Effector memory CD8-positive, alpha-beta T cell (primary cell): ENCODE results near the gene ALKBH8.
A peak's percentile ranks its signal among the peaks of the same experiment; 100 is the strongest.
"Not testable (repeated sequence)": the region's sequence is repeated elsewhere in the genome, so short reads cannot be mapped to it uniquely, and the experiment has no call there.

Experiments used
- ATAC-seq: fragments of 150-1000 bp; cut with Tn5 transposase; replicated peaks from 2 replicates; pipeline ENCODE4 v1.10.0; 2021; ENCODE audit warnings: mild to moderate bottlenecking, moderate library complexity
- DNase-seq, 3 experiments: peaks; one replicate each; pipeline ENCODE4 v3.0.0; 2021
- H3K27ac Mint-ChIP-seq, 2 donors: one replicate each; pipeline ENCODE4 v1.8.0; 2022; ENCODE audit warnings: mild to moderate bottlenecking in 2 of 2, mixed read lengths in 2 of 2, moderate library complexity in 2 of 2
- H3K27me3 Mint-ChIP-seq, 2 donors: one replicate each; pipeline ENCODE4 v1.8.0; 2022; ENCODE audit warnings: mixed read lengths in 2 of 2
- H3K36me3 Mint-ChIP-seq: one replicate; pipeline ENCODE4 v1.8.0; 2022; ENCODE audit warnings: mild to moderate bottlenecking, moderate library complexity, mixed read lengths; ENCODE audit not compliant: insufficient read depth
- H3K4me1 Mint-ChIP-seq, 2 donors: one replicate each; pipeline ENCODE4 v1.8.0; 2022; ENCODE audit warnings: low read depth in 2 of 2, mixed read lengths in 2 of 2
- H3K4me3 Mint-ChIP-seq, 2 donors: one replicate each; pipeline ENCODE4 v1.8.0; 2022; ENCODE audit warnings: mild to moderate bottlenecking in 2 of 2, mixed read lengths in 2 of 2, moderate library complexity in 2 of 2
- H3K9me3 Mint-ChIP-seq, 2 donors: one replicate each; pipeline ENCODE4 v1.8.0; 2022; ENCODE audit warnings: mixed read lengths in 2 of 2

The ALKBH8 gene

DNA sequence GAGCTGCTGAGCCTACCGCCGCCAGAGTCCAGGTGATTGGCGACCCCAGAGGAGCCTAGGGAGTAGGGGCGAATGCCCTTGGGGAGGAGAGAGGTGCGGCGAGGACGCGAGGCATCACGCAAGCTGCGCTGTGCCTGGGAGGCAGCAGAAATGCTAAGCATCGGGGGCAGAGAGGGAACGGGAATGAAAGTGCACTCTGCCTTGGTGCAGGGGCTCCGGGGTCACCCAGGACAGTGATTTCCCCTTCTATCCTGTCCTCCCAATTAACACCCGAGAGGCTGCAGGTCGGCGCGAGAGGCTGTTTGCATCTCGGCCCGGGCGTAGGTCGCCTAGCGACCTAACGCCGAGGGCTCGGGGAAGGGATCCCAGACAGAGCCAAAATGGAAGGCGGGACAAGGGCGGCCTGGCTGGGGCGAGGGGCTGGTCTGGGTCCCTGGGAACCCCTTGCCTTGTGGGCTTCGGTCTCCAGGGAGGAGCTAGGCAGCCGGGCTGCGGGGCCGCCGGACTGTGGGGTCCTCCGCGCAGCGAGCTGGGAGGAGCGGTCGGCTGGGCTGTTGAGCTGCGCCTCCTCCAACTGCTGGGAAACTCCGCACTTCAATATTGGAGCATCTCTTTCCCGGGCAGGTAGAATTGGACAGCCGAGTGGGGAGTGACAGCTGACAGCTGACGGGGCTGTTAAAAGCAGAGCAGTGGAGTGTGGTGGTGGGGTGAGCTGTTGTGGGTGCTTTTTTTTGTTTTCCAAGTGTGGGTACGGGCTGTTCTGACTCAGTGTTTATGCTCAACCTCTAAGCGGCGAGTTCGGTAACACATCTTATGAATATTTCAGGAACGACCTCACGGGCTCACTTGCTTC, 26.1 kb upstream of the ALKBH8 start:
- H3K4me1 Mint-ChIP-seq, result peaks cover 22 to 26% of the 10 kb centered on the region in 2 donors
- H3K9me3 Mint-ChIP-seq, result no peaks in the 10 kb centered on the region
- DNase-seq, result peak in 1 of 3 experiments; percentile 8
- H3K4me3 Mint-ChIP-seq, result peak overlapping the region; percentile 90 to 93
- peaks cover 9% of the 10 kb centered on the region for H3K36me3 Mint-ChIP-seq
- peaks cover 71 to 81% of the 10 kb centered on the region in 2 donors for H3K27me3 Mint-ChIP-seq
- no peak overlapping the region for H3K27ac Mint-ChIP-seq
- ATAC-seq, result peak; percentile 52

DNA sequence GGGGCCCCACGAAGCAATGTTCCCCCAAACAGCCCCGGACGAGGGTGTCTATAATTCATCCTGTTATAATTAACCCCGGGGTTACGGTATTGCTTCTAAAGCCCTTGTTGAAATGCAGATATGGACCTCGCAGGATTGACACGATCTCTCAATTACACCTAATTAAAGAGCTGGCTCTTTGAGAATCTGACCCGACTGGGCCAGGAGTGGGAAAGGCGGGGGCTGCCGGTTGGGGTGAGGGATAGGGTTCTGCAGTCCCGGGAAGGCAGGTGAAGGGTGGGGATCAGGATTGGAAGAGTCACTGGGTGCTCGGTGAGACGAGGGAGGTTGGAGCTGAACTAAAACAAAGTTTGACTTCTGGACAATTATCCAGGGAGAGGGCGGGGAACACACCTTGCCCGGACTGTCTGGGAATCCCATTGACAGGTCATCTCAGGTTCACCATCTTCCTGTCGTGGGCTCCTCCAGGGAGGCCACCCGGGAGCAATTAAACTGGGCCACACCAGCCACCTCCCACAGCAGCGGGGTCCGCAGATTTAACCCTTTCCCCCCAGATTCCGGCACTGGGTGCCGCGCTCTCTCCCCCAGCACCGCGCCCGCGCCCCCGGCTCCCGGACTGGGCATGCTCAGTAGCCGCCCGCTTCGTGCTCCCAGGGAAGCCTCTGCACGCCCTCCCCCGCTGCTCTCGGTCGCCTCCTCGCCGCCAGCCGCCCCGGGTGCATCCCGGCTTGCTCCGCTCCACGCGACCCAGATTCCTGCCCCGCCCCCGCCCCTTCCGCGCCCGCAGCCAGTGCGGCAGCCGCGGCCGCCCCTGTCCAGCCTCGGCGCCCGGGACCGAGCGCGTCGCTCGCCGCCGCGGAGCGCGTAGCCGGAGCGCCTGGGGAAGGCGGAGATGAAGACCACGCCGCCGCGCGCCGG, 25.2 kb upstream of the ALKBH8 start, which contains the start of gene ELMOD1:
Gene ELMOD1 (plus strand): TSS at position 688 of the 918 bp plus-strand sequence. CDS start 27,043 bp downstream, outside the sequence.
- Mint-ChIP-seq H3K36me3 (peaks cover 9% of the 10 kb centered on the region), H3K27ac (peak within 1 kb of the TSS; percentile 78 to 84), H3K27me3 (peaks cover 77 to 88% of the 10 kb centered on the region in 2 donors), H3K4me1 (peaks cover 22 to 26% of the 10 kb centered on the region in 2 donors), H3K4me3 (peak within 1 kb of the TSS; percentile 90 to 93), H3K9me3 (no peaks in the 10 kb centered on the region)
- ATAC-seq (peak; percentile 57), DNase-seq (peak in 2 of 3 experiments; percentile 11 to 22)

DNA sequence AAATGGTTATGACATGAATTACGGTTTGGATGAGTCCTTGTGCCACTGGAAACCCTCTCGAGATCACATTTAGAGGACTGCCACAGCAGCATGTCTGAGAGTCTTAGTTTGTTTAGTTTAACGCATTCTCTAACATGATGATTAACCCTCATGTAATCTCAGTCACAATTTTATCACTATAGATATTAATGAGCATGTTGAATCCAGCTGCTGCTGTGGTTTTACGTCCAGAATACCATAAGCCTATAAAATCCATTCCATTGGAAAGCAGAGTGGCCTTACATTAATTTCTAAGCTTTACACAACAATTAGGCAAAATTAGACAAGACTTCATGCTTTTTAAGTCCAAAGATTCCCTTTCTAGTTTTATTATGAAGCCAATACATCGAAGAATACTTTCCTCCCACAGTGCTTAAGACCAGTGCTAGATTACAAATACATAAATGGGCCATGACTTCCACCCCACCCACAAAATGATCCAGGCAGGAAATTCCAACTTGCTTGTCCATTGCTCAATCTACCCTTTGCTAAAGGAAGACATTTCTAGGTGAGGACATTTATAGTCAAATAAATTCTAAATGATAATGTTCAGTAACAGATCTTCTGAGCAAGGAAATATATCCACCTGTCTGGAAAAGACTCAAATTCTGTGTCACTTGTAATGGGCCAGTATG, 21.9 kb upstream of the ALKBH8 start:
- no peak for ATAC-seq
- H3K9me3 Mint-ChIP-seq, result no peaks in the 10 kb centered on the region
- peaks cover 9% of the 10 kb centered on the region for H3K36me3 Mint-ChIP-seq
- DNase-seq, result no peak
- no peak overlapping the region for H3K4me3 Mint-ChIP-seq
- peaks cover 78 to 81% of the 10 kb centered on the region in 2 donors for H3K27me3 Mint-ChIP-seq
- H3K4me1 Mint-ChIP-seq, result peaks cover 17 to 24% of the 10 kb centered on the region in 2 donors
- H3K27ac Mint-ChIP-seq, result no peak overlapping the region

DNA sequence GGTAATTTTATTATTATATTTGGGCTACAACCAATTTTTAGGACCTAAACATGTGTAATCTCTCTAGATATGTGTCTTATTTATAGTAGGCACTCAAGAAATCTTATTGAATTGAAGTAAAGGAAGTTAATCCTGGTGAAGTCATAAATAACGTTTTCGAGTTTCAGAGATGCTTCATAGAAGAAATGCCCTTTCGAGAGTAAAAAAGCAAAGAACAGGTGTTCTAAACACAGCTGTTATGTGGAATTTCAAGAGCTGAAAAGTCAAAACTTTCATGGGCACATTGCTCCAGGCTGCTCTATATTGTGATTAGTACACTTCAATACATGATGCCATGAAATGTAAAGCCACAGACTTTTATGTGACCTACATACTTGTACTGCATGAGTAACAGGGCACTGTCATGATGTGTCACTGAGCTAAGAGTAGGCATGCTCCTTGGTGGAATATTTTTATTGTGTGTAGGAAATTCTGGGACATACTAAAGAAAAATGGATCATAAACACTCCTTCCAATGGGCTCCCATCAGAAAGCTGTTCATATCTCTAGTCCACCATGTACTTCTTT, 18.2 kb upstream of the ALKBH8 start:
- no peak for DNase-seq
- Mint-ChIP-seq H3K9me3 (peaks cover 0 to 5% of the 10 kb centered on the region in 2 donors), H3K36me3 (no peaks in the 10 kb centered on the region), H3K4me3 (no peak overlapping the region), H3K27me3 (peaks cover 55 to 63% of the 10 kb centered on the region in 2 donors), H3K4me1 (no peaks in the 10 kb centered on the region), H3K27ac (no peak overlapping the region)
- no peak for ATAC-seq

DNA sequence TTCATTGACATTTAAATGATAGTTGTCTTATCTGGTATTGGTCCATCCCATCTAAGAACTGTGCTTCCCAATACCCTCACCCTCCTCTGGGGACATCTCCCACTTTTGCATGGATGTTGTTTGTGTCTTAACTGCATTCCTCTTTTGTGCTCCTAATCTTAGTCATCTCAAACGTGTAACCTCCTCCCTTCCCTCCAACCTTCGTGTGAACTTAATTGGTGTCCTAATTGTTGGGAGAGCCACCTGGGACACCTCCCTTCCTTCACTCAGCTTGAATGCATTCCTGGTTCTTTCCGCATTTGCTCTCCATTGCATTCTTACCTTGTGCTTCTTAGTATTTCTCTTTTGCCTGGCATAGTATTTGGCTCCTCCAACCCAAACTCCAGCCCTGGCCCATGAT, 15.6 kb upstream of the ALKBH8 start:
- Mint-ChIP-seq H3K27ac (no peak overlapping the region), H3K9me3 (peaks cover 0 to 5% of the 10 kb centered on the region in 2 donors), H3K36me3 (no peaks in the 10 kb centered on the region), H3K4me1 (no peaks in the 10 kb centered on the region), H3K4me3 (no peak overlapping the region), H3K27me3 (peaks cover 29 to 38% of the 10 kb centered on the region in 2 donors)
- DNase-seq (no peak), ATAC-seq (no peak)

DNA sequence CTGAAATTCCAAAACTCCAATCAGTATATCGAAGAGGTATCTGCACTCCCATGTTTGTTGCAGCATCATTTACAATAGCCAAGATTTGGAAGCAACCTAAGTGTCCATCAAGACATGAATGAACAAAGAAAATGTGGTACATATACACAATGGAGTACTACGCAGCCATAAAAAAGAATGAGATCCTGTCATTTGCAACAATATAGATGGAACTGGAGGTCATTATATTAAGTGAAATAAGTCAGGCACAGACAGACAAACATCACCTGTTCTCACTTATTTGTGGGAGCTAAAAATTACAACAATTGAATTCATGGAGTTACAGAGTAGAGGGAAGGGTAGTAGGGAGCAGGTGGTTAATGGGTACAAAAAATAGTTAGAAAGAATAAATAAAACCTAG, 13.6 kb upstream of the ALKBH8 start:
- not testable (repeated sequence) for DNase-seq, H3K9me3 Mint-ChIP-seq, H3K36me3 Mint-ChIP-seq, H3K27ac Mint-ChIP-seq, H3K4me1 Mint-ChIP-seq, H3K4me3 Mint-ChIP-seq, ATAC-seq
- H3K27me3 Mint-ChIP-seq, result peaks cover 16 to 40% of the 10 kb centered on the region in 2 donors

DNA sequence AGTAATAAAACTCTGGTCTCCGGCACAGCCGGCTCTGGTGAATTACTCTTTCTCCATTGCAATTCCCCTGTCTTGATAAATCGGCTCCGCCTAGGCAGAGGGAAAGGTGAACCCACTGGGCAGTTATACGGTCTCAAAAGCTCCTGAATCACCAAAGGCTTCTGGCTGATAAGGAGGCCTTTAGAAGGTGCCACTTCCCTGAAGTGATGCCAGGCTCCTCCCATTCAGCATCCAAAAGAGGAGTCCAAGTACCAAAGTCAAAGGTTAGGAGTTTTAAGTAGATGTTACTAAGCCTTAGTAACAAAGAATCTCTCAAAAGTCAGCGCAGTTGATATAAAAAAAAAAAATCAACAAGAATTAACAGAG, 11.8 kb upstream of the ALKBH8 start:
- H3K27ac Mint-ChIP-seq, result no peak overlapping the region
- H3K4me1 Mint-ChIP-seq, result no peaks in the 10 kb centered on the region
- peaks cover 9 to 30% of the 10 kb centered on the region in 2 donors for H3K27me3 Mint-ChIP-seq
- H3K9me3 Mint-ChIP-seq, result peaks cover 0 to 5% of the 10 kb centered on the region in 2 donors
- no peak overlapping the region for H3K4me3 Mint-ChIP-seq
- no peaks in the 10 kb centered on the region for H3K36me3 Mint-ChIP-seq
- no peak for ATAC-seq
- DNase-seq, result no peak

DNA sequence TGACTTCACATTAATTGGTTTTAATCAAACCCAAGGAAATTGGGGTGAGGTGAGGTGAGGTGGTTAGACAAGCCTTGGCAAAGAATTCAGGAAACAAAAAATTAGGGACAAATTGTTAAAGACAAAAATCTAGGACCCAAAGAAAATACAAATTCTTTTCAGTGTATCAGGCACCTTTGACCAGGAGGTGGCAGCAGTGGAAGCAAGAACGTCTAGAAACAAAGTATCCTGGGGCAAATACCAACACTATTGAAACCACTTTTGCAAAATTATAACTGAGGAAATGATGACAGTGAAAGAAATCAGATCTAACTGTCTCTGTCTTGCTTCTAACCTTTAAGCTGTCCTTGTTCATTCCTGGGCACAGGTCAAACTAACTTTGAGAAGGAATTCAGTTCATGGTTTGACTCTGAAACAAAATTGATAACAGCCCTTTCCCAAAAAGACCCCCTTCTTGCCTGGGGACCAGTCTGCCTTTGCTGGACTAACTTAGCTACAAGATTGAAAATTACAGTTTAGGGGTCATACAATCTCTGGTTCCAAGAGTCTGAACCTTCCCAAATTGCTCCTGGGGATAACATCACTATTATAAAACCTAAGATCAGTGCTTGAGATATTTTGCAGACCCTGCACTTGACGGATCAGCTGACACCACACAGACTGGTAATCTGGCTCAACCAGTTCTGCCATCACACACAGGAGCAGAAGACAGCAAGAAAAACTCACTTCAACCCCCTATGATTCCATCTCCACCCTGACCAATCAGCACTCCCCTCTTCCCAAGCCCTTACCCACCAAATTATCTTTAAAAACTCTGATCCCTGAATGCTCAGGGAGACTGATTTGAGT, 11.2 kb upstream of the ALKBH8 start:
- not testable (repeated sequence) for H3K4me3 Mint-ChIP-seq, H3K9me3 Mint-ChIP-seq, H3K4me1 Mint-ChIP-seq, H3K36me3 Mint-ChIP-seq, H3K27ac Mint-ChIP-seq
- H3K27me3 Mint-ChIP-seq, result peaks cover 9 to 26% of the 10 kb centered on the region in 2 donors
- ATAC-seq, result peak; percentile 54
- peak; percentile 39 to 51 (median 45) for DNase-seq

DNA sequence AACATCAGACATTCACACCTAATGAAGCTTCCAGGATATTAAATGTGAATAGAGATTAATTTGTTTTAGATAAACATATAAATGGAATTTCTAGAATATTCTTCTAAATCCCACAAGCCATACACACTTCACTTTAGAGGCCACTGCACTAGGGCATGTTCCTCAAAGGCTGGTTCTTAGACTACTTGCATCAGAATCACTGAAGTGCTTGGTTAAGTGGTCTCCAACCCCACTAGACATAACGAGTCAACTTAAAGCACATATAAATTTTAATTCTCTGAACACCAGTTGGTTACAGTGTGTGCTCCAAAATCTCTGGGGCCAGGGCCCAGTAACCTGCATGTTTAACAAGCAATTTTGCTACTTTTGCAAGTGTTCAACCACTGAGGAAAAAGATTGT, 7.9 kb upstream of the ALKBH8 start:
- no peaks in the 10 kb centered on the region for H3K36me3 Mint-ChIP-seq
- ATAC-seq, result no peak
- H3K9me3 Mint-ChIP-seq, result no peaks in the 10 kb centered on the region

DNA sequence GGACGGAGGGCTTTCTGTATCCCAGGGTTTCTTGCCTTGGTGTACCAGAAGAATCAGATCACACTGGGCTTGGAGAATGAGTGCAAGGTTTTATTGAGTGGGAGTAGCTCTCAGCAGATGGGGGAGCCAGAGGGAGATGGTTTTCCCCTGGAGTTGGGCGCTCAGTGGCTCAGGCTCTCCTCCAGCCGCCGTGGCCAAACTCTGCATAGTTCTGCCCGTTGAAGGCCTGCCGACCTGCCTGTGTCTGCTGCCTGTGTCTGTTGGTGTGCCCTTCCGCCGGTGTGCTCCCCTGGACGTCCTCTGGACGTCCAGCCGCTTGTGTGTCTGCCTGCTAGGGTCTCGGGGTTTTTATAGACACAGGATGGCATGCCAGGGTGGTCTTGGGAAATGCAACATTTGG, 4.5 kb upstream of the ALKBH8 start:
- no peak overlapping the region for H3K4me3 Mint-ChIP-seq
- DNase-seq, result no peak
- peaks cover 14 to 18% of the 10 kb centered on the region in 2 donors for H3K4me1 Mint-ChIP-seq
- no peak for ATAC-seq
- no peaks in the 10 kb centered on the region for H3K36me3 Mint-ChIP-seq
- H3K27ac Mint-ChIP-seq, result no peak overlapping the region
- H3K27me3 Mint-ChIP-seq, result peaks cover 0 to 5% of the 10 kb centered on the region in 2 donors
- H3K9me3 Mint-ChIP-seq, result no peaks in the 10 kb centered on the region

More for the DNA sequence above, 7.9 kb upstream of the ALKBH8 start:
- DNase-seq, result no peak
- H3K27ac Mint-ChIP-seq, result no peak overlapping the region
- H3K4me1 Mint-ChIP-seq, result no peaks in the 10 kb centered on the region
- H3K4me3 Mint-ChIP-seq, result no peak overlapping the region
- H3K27me3 Mint-ChIP-seq, result peaks cover 0 to 12% of the 10 kb centered on the region in 2 donors

DNA sequence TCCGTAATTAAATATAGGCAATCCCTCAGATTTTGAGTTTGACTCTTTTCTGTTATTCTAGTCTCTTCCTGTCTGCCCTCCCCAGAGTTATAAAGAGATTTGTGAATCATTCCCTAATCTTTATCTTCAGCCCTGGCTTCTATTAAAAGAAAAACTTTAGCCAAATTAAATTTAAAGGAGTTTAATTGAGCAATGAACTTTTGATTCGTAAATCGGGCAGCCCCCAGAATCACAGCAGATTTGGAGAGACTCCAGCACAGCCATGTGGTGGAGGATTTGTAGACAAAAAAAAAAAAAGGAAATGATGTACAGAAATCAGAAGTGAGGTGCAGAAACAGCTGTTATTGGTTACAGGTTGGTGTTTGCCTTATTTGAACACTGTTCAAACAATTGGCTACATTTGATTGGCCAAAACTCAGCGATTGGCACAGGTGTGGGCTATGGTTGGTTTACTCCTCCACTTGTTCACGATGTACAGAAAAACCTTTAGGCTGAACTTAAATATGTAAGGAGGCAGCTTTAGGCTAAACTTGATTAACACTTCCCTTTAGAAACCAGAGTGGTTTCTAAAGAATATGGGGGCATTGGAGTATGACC, 2.3 kb upstream of the ALKBH8 start:
- H3K27me3 Mint-ChIP-seq, result no peaks in the 10 kb centered on the region
- H3K9me3 Mint-ChIP-seq, result no peaks in the 10 kb centered on the region
- H3K27ac Mint-ChIP-seq, result no peak overlapping the region
- peaks cover 26 to 27% of the 10 kb centered on the region in 2 donors for H3K4me1 Mint-ChIP-seq
- H3K36me3 Mint-ChIP-seq, result no peaks in the 10 kb centered on the region
- peak overlapping the region in 1 of 2 donors; percentile 9 for H3K4me3 Mint-ChIP-seq
- ATAC-seq (no peak), DNase-seq (no peak)

DNA sequence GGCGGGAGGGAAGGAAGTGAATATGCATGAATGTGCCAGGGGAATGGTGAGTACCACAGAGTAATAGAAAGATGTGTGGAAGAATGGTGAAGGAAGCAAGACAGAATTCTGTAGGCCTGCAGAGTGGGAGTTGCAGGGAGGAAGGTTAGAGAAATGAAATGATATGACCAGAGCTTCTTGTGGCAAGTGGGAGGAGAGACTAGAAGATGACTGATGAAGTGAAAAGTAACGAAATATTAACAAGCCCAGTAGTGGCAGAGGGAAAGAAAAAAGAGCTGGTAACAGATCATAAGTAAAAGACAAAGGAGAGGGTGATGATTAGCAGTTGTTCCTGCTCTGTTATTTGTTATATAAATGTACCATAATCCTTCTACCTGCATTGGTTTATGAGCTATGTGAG, 1.0 kb upstream of the ALKBH8 start:
- Mint-ChIP-seq H3K9me3 (no peaks in the 10 kb centered on the region), H3K36me3 (no peaks in the 10 kb centered on the region), H3K4me1 (peaks cover 26 to 38% of the 10 kb centered on the region in 2 donors), H3K4me3 (peak overlapping the region; percentile 94 to 98), H3K27ac (peak overlapping the region; percentile 13 to 95), H3K27me3 (no peaks in the 10 kb centered on the region)
- DNase-seq (no peak), ATAC-seq (no peak)
